KMS-11 (cell line): ENCODE results near the gene BIK.
A peak's percentile ranks its signal among the peaks of the same experiment; 100 is the strongest.

Source experiments
- H2AFZ ChIP-seq: fragments of 200-600 bp; sonication (generic); 2 replicates; pipeline ENCODE4 v1.6.1; 2016; ENCODE audit warnings: antibody characterized with exemption, mixed run types, low read depth
- H3K27ac ChIP-seq: fragments of 200-600 bp; sonication (generic); 2 replicates; pipeline ENCODE4 v1.6.1; 2016; ENCODE audit warnings: mild to moderate bottlenecking, mixed run types
- H3K27me3 ChIP-seq: fragments of 200-600 bp; sonication (generic); 2 replicates; pipeline ENCODE4 v1.6.1; 2017; ENCODE audit warnings: mild to moderate bottlenecking, low read depth, mixed run types, moderate library complexity; ENCODE audit not compliant: insufficient read depth
- H3K36me3 ChIP-seq: fragments of 200-600 bp; sonication (generic); 2 replicates; pipeline ENCODE4 v1.6.1; 2017; ENCODE audit warnings: mild to moderate bottlenecking, mixed run types; ENCODE audit not compliant: insufficient read depth
- H3K4me1 ChIP-seq: fragments of 200-600 bp; sonication (generic); 2 replicates; pipeline ENCODE4 v1.6.1; 2016; ENCODE audit warnings: mild to moderate bottlenecking, low read depth, mixed run types; ENCODE audit not compliant: poor library complexity, severe bottlenecking
- H3K4me2 ChIP-seq: fragments of 200-600 bp; sonication (generic); 2 replicates; pipeline ENCODE4 v1.7.0; 2016; ENCODE audit warnings: mild to moderate bottlenecking, mixed run types
- H3K4me3 ChIP-seq: fragments of 200-600 bp; sonication (generic); IDR thresholded peaks from 2 replicates; pipeline ENCODE4 v1.6.1; 2017; ENCODE audit warnings: low read depth, low read length, mixed read lengths; ENCODE audit not compliant: insufficient read depth
- H3K79me2 ChIP-seq: fragments of 200-600 bp; sonication (generic); 2 replicates; pipeline ENCODE4 v1.6.1; 2016; ENCODE audit warnings: low read depth, mixed run types; ENCODE audit not compliant: insufficient read depth
- H3K9ac ChIP-seq: fragments of 200-600 bp; sonication (generic); 2 replicates; pipeline ENCODE4 v1.6.1; 2016; ENCODE audit warnings: mild to moderate bottlenecking, mixed run types
- H4K20me1 ChIP-seq: fragments of 200-600 bp; sonication (generic); 2 replicates; pipeline ENCODE4 v1.6.1; 2016; ENCODE audit warnings: mild to moderate bottlenecking, mixed run types; ENCODE audit not compliant: insufficient read depth
- TF ChIP-seq, protein P1 (sequence below): fragments of 200-600 bp; sonication (generic); conservative IDR thresholded peaks from 2 replicates; pipeline ENCODE4 v1.6.1; 2017; ENCODE audit warnings: low read depth, mild to moderate bottlenecking, antibody characterized with exemption, low read length, moderate library complexity, mixed read lengths

The BIK gene

DNA sequence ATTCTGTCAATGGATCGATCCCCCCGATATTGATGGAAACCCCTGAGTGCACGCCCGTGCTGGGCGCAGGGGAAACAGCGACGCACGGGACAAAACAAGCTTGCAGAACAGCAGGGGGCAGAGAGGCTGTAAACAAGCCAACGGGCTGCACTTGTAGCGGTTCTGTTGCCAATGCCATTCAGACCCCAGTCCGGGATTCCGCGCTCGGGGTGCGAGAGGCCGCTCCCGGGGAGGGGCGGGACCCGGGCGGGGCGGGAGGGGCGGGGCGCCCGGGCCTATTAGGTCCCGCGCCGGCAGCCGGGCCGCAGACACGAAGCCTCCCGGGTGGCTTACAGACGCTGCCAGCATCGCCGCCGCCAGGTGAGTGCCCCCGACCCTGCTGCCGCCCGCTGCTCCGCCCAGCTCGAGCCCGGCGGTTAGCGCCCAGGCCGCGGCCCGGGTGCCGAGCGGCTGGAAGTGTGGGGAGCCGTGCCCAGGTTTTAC is at the start of gene BIK:
Gene BIK (plus strand): TSS at position 307 of the 483 bp plus-strand sequence. CDS start 13,273 bp downstream, outside the sequence.
- peaks cover 5% of the 10 kb centered on the region; the same call in 1 of the 2 replicates for H3K27me3 ChIP-seq
- no peaks in the 10 kb centered on the region for H4K20me1 ChIP-seq
- H3K9ac ChIP-seq: peak within 1 kb of the TSS; percentile 42; the same call in 1 of the 2 replicates
- TF ChIP-seq, protein P1, sequence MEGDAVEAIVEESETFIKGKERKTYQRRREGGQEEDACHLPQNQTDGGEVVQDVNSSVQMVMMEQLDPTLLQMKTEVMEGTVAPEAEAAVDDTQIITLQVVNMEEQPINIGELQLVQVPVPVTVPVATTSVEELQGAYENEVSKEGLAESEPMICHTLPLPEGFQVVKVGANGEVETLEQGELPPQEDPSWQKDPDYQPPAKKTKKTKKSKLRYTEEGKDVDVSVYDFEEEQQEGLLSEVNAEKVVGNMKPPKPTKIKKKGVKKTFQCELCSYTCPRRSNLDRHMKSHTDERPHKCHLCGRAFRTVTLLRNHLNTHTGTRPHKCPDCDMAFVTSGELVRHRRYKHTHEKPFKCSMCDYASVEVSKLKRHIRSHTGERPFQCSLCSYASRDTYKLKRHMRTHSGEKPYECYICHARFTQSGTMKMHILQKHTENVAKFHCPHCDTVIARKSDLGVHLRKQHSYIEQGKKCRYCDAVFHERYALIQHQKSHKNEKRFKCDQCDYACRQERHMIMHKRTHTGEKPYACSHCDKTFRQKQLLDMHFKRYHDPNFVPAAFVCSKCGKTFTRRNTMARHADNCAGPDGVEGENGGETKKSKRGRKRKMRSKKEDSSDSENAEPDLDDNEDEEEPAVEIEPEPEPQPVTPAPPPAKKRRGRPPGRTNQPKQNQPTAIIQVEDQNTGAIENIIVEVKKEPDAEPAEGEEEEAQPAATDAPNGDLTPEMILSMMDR: no peak
- H3K79me2 ChIP-seq: no peaks in the 10 kb centered on the region
- H3K36me3 ChIP-seq: no peaks in the 10 kb centered on the region
- peak within 1 kb of the TSS; percentile 76 for H3K4me2 ChIP-seq
- H3K4me1 ChIP-seq: peaks cover 4% of the 10 kb centered on the region
- peak within 1 kb of the TSS; percentile 78 for H2AFZ ChIP-seq
- H3K4me3 ChIP-seq: no peak within 1 kb of the TSS
- no peak within 1 kb of the TSS for H3K27ac ChIP-seq

DNA sequence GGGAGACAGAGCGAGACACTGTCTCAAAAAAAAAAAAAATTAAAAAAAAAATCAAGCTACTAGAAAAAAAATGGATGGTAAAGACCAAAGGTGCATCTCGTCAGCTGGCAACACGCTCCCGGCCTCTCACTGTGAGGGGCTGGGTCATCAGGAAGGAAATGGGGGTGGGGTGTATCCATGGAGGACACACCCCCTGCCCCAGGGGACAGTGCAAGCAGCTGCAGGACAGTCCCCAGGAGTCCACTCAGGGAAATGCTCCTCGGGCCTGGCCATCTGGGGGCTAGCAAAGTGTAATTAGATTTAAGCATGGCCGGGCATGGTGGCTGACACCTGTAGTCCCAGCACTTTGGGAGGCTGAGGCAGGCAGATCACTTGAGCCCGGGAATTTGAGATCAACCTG is 44.4 kb upstream of the BIK start:
- 0 out of 2 replicates have a peak, but pooled peaks cover 2% of the 10 kb centered on the region for H3K27me3 ChIP-seq
- no peak overlapping the region for H3K4me3 ChIP-seq
- no peaks in the 10 kb centered on the region for H3K79me2 ChIP-seq
- no peaks in the 10 kb centered on the region for H3K36me3 ChIP-seq
- no peak overlapping the region for H3K4me2 ChIP-seq
- no peak overlapping the region for H3K9ac ChIP-seq
- H3K4me1 ChIP-seq: no peaks in the 10 kb centered on the region
- TF ChIP-seq, protein P1: no peak
- no peaks in the 10 kb centered on the region for H4K20me1 ChIP-seq
- H2AFZ ChIP-seq: no peak overlapping the region
- no peak overlapping the region for H3K27ac ChIP-seq

DNA sequence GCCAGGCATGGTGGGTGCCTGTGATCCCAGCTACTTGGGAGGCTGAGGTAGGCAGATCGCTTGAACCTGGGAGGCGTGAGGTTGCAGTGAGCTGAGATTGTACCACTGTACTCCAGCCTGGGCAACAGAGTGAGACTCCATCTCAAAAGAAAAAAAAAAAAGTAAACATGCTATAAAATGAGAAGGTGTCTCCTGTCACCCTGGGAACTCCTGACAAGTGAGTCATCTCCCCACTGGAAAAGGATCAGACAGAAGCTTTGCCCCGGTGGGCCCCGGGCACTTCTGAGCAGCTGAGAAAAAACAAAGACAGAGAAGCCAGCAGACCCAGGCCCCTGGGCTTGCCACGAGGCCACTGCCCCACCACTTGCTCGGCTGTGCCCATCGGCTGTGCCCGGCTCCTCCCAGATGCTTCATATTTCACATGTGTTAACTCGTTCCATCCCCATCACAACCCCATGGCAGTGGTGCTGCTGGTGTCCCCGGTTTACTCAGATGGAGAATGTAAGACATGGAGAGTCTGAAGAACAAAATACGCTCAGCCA is 43.6 kb upstream of the BIK start:
- TF ChIP-seq, protein P1: no peak
- Histone ChIP-seq H3K4me3 (no peak overlapping the region), H3K4me1 (no peaks in the 10 kb centered on the region), H2AFZ (no peak overlapping the region), H4K20me1 (no peaks in the 10 kb centered on the region), H3K4me2 (no peak overlapping the region), H3K27me3 (0 out of 2 replicates have a peak, but pooled peaks cover 2% of the 10 kb centered on the region), H3K36me3 (no peaks in the 10 kb centered on the region), H3K27ac (no peak overlapping the region), H3K79me2 (no peaks in the 10 kb centered on the region), H3K9ac (no peak overlapping the region)

- H3K27ac ChIP-seq: no peak overlapping the region
- no peak overlapping the region for H3K4me2 ChIP-seq
- no peaks in the 10 kb centered on the region for H3K79me2 ChIP-seq
- H3K4me1 ChIP-seq: no peaks in the 10 kb centered on the region
- H4K20me1 ChIP-seq: no peaks in the 10 kb centered on the region
- H3K4me3 ChIP-seq: no peak overlapping the region
- no peaks in the 10 kb centered on the region for H3K27me3 ChIP-seq
- no peaks in the 10 kb centered on the region for H3K36me3 ChIP-seq
- TF ChIP-seq, protein P1: no peak
- no peak overlapping the region for H2AFZ ChIP-seq
- H3K9ac ChIP-seq: no peak overlapping the region
Measured at GRCh38 chr22:43077121-43077877, 33.3 kb upstream of the BIK start.
